Choroid plexus epithelial cell (primary cell): ENCODE measurements around the gene SYTL1.

Experiments used
- DNase-seq: peaks from one replicate; pipeline ENCODE4 v3.0.0-alpha.2; 2010; ENCODE audit warnings: low read depth
- H3K4me3 ChIP-seq: 2 replicates; pipeline ENCODE4 v1.5.1; 2011; ENCODE audit warnings: low read depth, mild to moderate bottlenecking, control low read depth, low read length, moderate library complexity
- TF ChIP-seq, protein P1 (sequence below): conservative IDR thresholded peaks from 2 replicates; pipeline ENCODE4 v1.5.1; 2011; ENCODE audit warnings: low read depth, mild to moderate bottlenecking, control low read depth, inconsistent platforms, low read length, moderate library complexity

Gene SYTL1

GRCh38 chr1:27336756-27337155 lies 5.1 kb upstream of the SYTL1 start:
- TF ChIP-seq, protein P1, sequence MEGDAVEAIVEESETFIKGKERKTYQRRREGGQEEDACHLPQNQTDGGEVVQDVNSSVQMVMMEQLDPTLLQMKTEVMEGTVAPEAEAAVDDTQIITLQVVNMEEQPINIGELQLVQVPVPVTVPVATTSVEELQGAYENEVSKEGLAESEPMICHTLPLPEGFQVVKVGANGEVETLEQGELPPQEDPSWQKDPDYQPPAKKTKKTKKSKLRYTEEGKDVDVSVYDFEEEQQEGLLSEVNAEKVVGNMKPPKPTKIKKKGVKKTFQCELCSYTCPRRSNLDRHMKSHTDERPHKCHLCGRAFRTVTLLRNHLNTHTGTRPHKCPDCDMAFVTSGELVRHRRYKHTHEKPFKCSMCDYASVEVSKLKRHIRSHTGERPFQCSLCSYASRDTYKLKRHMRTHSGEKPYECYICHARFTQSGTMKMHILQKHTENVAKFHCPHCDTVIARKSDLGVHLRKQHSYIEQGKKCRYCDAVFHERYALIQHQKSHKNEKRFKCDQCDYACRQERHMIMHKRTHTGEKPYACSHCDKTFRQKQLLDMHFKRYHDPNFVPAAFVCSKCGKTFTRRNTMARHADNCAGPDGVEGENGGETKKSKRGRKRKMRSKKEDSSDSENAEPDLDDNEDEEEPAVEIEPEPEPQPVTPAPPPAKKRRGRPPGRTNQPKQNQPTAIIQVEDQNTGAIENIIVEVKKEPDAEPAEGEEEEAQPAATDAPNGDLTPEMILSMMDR, result no peak
- no peak for DNase-seq
- H3K4me3 ChIP-seq, result no peak overlapping the region

- no peak for DNase-seq
- TF ChIP-seq, protein P1, result no peak
- H3K4me3 ChIP-seq, result no peak overlapping the region
Observed at GRCh38 chr1:27338751-27339150, 3.1 kb upstream of the SYTL1 start.

- H3K4me3 ChIP-seq, result no peak overlapping the region
- TF ChIP-seq, protein P1, result no peak
- no peak for DNase-seq
Observed at GRCh38 chr1:27339213-27339612, 2.6 kb upstream of the SYTL1 start.

- H3K4me3 ChIP-seq, result no peak overlapping the region
- DNase-seq, result no peak
- TF ChIP-seq, protein P1, result no peak
Observed at GRCh38 chr1:27342391-27342777, 562 bp downstream of the SYTL1 start.

- TF ChIP-seq, protein P1, result no peak
- H3K4me3 ChIP-seq, result no peak overlapping the region
- DNase-seq, result no peak
Observed at GRCh38 chr1:27342778-27343638, 1.2 kb downstream of the SYTL1 start.

DNA sequence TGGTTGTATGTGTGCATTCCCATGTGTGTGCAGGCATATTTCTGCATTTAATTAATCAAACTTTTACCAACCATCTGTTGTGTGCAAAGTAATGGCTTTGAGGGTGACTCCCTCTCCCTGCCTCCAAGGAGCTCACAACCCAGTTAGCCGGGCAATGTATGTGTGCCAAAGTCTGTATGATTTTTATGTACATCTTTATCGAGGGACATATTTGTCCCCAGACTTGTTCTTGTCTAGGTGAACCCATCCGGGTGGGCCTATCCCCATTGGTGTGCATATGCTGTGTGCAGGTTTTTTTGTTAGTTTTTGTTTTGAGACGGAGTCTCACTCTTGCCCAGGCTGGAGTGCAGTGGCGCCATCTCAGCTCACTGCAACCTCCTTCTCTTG lies 1.8 kb downstream of the SYTL1 start:
- H3K4me3 ChIP-seq, result no peak overlapping the region
- TF ChIP-seq, protein P1, result no peak
- no peak for DNase-seq

DNA sequence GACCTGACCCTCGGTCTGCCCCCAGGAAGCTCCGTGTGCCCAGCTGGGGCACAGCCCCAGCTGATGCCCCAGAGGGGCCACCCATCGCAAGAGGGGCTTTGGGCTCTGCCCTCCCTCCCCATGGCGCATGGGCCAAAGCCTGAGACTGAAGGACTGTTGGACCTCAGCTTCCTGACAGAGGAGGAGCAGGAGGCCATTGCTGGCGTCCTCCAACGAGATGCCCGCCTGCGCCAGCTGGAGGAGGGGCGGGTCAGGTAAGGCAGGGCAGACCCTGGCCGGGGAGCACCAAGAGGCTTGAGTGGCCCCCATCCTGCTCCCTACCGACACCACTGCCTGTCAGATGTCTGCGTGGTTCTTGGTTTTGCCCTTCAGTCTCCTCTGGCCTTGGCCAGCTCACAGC lies 3.5 kb downstream of the SYTL1 start:
- TF ChIP-seq, protein P1, result no peak
- no peak overlapping the region for H3K4me3 ChIP-seq
- DNase-seq, result no peak
